ENCODE measurements around the gene GSN. TPM values are rescaled to one million over a fixed set of nuclear protein-coding genes. Genes with fewer than 3 reads are reported as not detected.

The GSN gene
- total and polyA plus RNA-seq, 2 of the 13 experiments (the other 11 are each of a cell fraction or from before 2014, with no cell fraction given) = 294 to 307 TPM

DNA sequence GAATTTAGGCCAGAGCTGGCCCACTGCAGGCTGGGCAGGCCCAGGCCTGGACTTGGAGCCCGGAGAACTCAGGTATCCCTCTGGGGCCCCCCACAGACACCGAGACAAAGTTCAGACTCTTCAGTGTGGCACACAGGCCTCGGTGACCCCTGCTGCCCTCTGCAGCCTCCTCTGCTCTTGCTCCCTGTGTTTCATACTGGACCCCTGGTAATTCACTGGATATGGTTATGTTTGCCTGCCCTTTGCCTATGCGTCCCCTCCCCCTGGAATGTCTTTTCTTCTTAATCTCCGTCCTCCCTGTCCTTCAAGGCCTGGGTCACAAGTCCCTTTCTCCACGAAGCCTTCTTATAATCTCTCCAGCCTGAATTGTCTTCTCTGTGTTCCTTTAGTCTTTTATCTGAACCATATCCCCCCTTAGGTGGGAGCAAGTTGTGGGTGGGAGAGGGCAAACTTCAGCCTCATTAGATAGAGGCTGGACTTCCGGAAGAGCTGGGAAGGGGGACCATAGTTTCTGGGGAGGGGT, 30.1 kb downstream of the GSN start:
- intact Hi-C loops (cut with micrococcal nuclease; ENCODE audit: unreplicated experiment) = loop anchor here (1.0 to 2.0 kb wide), 2 partner anchors 11 to 85 kb away; no protein-coding TSS in a partner anchor
- peak; percentile 57 for FAIRE-seq
- peak overlapping the region; percentile 94 for H3K27ac ChIP-seq (ENCODE audit: extremely low read length, insufficient read depth, low read length)
- TF ChIP-seq, protein P1, sequence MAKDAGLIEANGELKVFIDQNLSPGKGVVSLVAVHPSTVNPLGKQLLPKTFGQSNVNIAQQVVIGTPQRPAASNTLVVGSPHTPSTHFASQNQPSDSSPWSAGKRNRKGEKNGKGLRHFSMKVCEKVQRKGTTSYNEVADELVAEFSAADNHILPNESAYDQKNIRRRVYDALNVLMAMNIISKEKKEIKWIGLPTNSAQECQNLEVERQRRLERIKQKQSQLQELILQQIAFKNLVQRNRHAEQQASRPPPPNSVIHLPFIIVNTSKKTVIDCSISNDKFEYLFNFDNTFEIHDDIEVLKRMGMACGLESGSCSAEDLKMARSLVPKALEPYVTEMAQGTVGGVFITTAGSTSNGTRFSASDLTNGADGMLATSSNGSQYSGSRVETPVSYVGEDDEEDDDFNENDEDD (CRISPR knock-in tag; IDR thresholded peaks at IDR 0.05; ENCODE audit: borderline replicate concordance) = no peak
- TF ChIP-seq, protein P2, sequence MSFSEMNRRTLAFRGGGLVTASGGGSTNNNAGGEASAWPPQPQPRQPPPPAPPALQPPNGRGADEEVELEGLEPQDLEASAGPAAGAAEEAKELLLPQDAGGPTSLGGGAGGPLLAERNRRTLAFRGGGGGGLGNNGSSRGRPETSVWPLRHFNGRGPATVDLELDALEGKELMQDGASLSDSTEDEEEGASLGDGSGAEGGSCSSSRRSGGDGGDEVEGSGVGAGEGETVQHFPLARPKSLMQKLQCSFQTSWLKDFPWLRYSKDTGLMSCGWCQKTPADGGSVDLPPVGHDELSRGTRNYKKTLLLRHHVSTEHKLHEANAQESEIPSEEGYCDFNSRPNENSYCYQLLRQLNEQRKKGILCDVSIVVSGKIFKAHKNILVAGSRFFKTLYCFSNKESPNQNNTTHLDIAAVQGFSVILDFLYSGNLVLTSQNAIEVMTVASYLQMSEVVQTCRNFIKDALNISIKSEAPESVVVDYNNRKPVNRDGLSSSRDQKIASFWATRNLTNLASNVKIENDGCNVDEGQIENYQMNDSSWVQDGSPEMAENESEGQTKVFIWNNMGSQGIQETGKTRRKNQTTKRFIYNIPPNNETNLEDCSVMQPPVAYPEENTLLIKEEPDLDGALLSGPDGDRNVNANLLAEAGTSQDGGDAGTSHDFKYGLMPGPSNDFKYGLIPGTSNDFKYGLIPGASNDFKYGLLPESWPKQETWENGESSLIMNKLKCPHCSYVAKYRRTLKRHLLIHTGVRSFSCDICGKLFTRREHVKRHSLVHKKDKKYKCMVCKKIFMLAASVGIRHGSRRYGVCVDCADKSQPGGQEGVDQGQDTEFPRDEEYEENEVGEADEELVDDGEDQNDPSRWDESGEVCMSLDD (CRISPR knock-in tag; IDR thresholded peaks at IDR 0.05; ENCODE audit: borderline replicate concordance) = peak; percentile 86; the same call in 1 of the 2 replicates
- TF ChIP-seq KAT7 (CRISPR knock-in tag; IDR thresholded peaks at IDR 0.05; ENCODE audit: borderline replicate concordance) (no peak), ZNF772 (CRISPR knock-in tag; IDR thresholded peaks at IDR 0.05) (0 out of 2 replicates have a peak, but pooled peaks have one; percentile 49), SUZ12 (IDR thresholded peaks at IDR 0.05; ENCODE audit: low read depth, low read length) (no peak), TP53 (CRISPR knock-in tag; conservative IDR thresholded peaks at IDR 0.05) (0 out of 2 replicates have a peak, but pooled peaks have one; percentile 35), ZNF501 (CRISPR knock-in tag; IDR thresholded peaks at IDR 0.05) (no peak; the same call in 1 of the 2 replicates), ATF1 (CRISPR knock-in tag; IDR thresholded peaks at IDR 0.05) (no peak), MAFF (IDR thresholded peaks at IDR 0.05; ENCODE audit: low read depth, low read length) (no peak), ARNT (IDR thresholded peaks at IDR 0.05) (no peak), POLR2G (IDR thresholded peaks at IDR 0.05; ENCODE audit: low read depth, low read length) (peak; percentile 44; the same call in 1 of the 2 replicates), RFX3 (CRISPR knock-in tag; IDR thresholded peaks at IDR 0.05) (no peak), JUNB (CRISPR knock-in tag; IDR thresholded peaks at IDR 0.05; ENCODE audit: borderline replicate concordance) (no peak), SKI (IDR thresholded peaks at IDR 0.05; ENCODE audit: partially characterized antibody) (peak; percentile 73), ELF3 (CRISPR knock-in tag; IDR thresholded peaks at IDR 0.05) (peak; percentile 11; the same call in 1 of the 2 replicates), TEAD3 (CRISPR knock-in tag; optimal IDR thresholded peaks at IDR 0.05; ENCODE audit: borderline replicate concordance) (peak; percentile 91), ISX (CRISPR knock-in tag; conservative IDR thresholded peaks at IDR 0.05) (no peak), HOXD1 (CRISPR knock-in tag; IDR thresholded peaks at IDR 0.05) (no peak), GTF2F1 (IDR thresholded peaks at IDR 0.05; ENCODE audit: low read length) (no peak)
- TF ChIP-seq, protein P3, sequence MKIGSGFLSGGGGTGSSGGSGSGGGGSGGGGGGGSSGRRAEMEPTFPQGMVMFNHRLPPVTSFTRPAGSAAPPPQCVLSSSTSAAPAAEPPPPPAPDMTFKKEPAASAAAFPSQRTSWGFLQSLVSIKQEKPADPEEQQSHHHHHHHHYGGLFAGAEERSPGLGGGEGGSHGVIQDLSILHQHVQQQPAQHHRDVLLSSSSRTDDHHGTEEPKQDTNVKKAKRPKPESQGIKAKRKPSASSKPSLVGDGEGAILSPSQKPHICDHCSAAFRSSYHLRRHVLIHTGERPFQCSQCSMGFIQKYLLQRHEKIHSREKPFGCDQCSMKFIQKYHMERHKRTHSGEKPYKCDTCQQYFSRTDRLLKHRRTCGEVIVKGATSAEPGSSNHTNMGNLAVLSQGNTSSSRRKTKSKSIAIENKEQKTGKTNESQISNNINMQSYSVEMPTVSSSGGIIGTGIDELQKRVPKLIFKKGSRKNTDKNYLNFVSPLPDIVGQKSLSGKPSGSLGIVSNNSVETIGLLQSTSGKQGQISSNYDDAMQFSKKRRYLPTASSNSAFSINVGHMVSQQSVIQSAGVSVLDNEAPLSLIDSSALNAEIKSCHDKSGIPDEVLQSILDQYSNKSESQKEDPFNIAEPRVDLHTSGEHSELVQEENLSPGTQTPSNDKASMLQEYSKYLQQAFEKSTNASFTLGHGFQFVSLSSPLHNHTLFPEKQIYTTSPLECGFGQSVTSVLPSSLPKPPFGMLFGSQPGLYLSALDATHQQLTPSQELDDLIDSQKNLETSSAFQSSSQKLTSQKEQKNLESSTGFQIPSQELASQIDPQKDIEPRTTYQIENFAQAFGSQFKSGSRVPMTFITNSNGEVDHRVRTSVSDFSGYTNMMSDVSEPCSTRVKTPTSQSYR (CRISPR knock-in tag; IDR thresholded peaks at IDR 0.05; ENCODE audit: borderline replicate concordance) = 0 out of 2 replicates have a peak, but pooled peaks have one; percentile 40

More for the DNA sequence above, 30.1 kb downstream of the GSN start:
- H3K79me2 ChIP-seq (ENCODE audit: insufficient read depth, low read length) = peaks cover 19% of the 10 kb centered on the region
- H2AFZ ChIP-seq (ENCODE audit: low read length) = no peak overlapping the region
- DNase-seq (ENCODE audit: low spot score) = peak; percentile 77
- peak overlapping the region; percentile 78 for H3K4me2 ChIP-seq (ENCODE audit: low read depth, low read length)
- no peaks in the 10 kb centered on the region for H3K27me3 ChIP-seq (ENCODE audit: control insufficient read depth in 1 of 2, insufficient read depth in 2 of 2, low read length in 2 of 2)
- H4K20me1 ChIP-seq (ENCODE audit: insufficient read depth, low read length) = no peaks in the 10 kb centered on the region
- in situ Hi-C loops (cut with HindIII; ENCODE audit: extremely low pct_ligation_motif_present, low pct_unique_long_range_greater_than_20kb) = no loop called here
- 2% methylated on average over 5 of the region's 7 CpGs for WGBS (ENCODE audit: low lambda C conversion rate)
- H3K4me3 ChIP-seq (replicated peaks in 1 of 3; ENCODE audit: insufficient read depth in 1 of 3, low read depth in 2 of 3, low read length in 3 of 3) = peak overlapping the region; percentile 67 to 80 (median 76); a peak in 5 of 6 replicates
- H3K9me3 ChIP-seq (ENCODE audit: low read length) = no peaks in the 10 kb centered on the region
- POLR2A ChIA-PET = interaction anchor here (1.2 to 14.1 kb wide), 11 partner anchors 11 to 100 kb away, joined by 3 to 398 read pairs (median 11); partner anchors contain the start of gene GSN
- peak; percentile 50 for ATAC-seq
- H3K36me3 ChIP-seq (replicated peaks in 1 of 2; ENCODE audit: control insufficient read depth in 1 of 2, insufficient read depth in 2 of 2, low read length in 2 of 2) = peaks cover 2 to 4% of the 10 kb centered on the region in 2 experiments; a peak in 2 of 5 replicates
- peaks cover 93% of the 10 kb centered on the region for H3K4me1 ChIP-seq (ENCODE audit: insufficient read depth, low read length)
- CTCF ChIA-PET (ENCODE audit: low intra/inter-chr PET ratio, low total read pairs) = interaction anchor here (1.0 kb wide), 1 partner anchor 20 kb away, joined by 3 read pairs; no protein-coding TSS in a partner anchor
- peak overlapping the region; percentile 84 for H3K9ac ChIP-seq (ENCODE audit: insufficient read depth, low read depth, low read length)
- BruUV-seq (replicated peaks) = no TSS peak

All from HepG2 (cell line).